ENCODE results near the gene C17orf113. TPM values are rescaled to one million over a fixed set of nuclear protein-coding genes. Genes with fewer than 3 reads are reported as not detected.

Gene C17orf113
- total RNA-seq, 1 experiment from 2014 or later: 2.3 TPM

- CTCF ChIA-PET: interaction anchor here (3.1 to 3.7 kb wide), 2 partner anchors 60 to 75 kb away, joined by 15 read pairs; partner anchors contain the start of gene CNP
- RAD21 ChIA-PET (ENCODE audit: low non-redundant PET in 1 of 2, low total read pairs in 2 of 2, uncharacterized antibody in 2 of 2, unreplicated experiment in 2 of 2): interaction anchor here in 1 of 2 experiments (0.7 kb wide), 1 partner anchor 87 kb away, joined by 3 read pairs; no protein-coding TSS in a partner anchor
- H3K27ac ChIP-seq (ENCODE audit: low read depth, low read length): no peak overlapping the region
- no peaks in the 10 kb centered on the region for H3K27me3 ChIP-seq (ENCODE audit: insufficient read depth, low read length)
- TF ChIP-seq POLR2AphosphoS5 (IDR thresholded peaks at IDR 0.05; ENCODE audit: low read depth, low read length) (0 out of 2 replicates have a peak, but pooled peaks have one; percentile 13), CEBPB (IDR thresholded peaks at IDR 0.05; ENCODE audit: low read depth) (no peak), CBX3 (IDR thresholded peaks at IDR 0.05; ENCODE audit: low read depth) (no peak), REST (IDR thresholded peaks at IDR 0.05; ENCODE audit: low read depth) (no peak)
- peaks cover 7 to 9% of the 10 kb centered on the region in 2 experiments; a peak in 2 of 4 replicates for H3K36me3 ChIP-seq (ENCODE audit: control insufficient read depth in 1 of 2, insufficient read depth in 2 of 2, low read length in 2 of 2)
- ATAC-seq (no peak), DNase-seq (ENCODE audit: low read depth, low spot score) (no peak)
- POLR2A ChIA-PET: interaction anchor here (1.2 kb wide), 1 partner anchor 8 kb away, joined by 3 read pairs; no protein-coding TSS in a partner anchor
- H4K20me1 ChIP-seq (ENCODE audit: insufficient read depth): no peaks in the 10 kb centered on the region
- H3K9me3 ChIP-seq (ENCODE audit: control insufficient read depth in 1 of 2, insufficient read depth in 1 of 2, low read depth in 1 of 2, low read length in 2 of 2): no peaks in the 10 kb centered on the region
- H3K79me2 ChIP-seq (ENCODE audit: insufficient read depth, low read length): peaks cover 8% of the 10 kb centered on the region; the same call in 1 of the 2 replicates
- no TSS peak for BruUV-seq (replicated peaks)
- no peak overlapping the region for H2AFZ ChIP-seq (ENCODE audit: low read depth, low read length, poor library complexity, severe bottlenecking)
- peaks cover 20 to 38% of the 10 kb centered on the region in 2 experiments for H3K4me1 ChIP-seq (ENCODE audit: control insufficient read depth in 1 of 2, insufficient read depth in 2 of 2, low read length in 2 of 2)
- intact Hi-C loops (cut with micrococcal nuclease): loop anchor here (1.0 to 10.0 kb wide), 3 partner anchors 75 to 499 kb away; no protein-coding TSS in a partner anchor
- no peak overlapping the region for H3K4me3 ChIP-seq (replicated peaks in 1 of 2; ENCODE audit: low read depth in 1 of 2, low read length in 2 of 2)
- no peaks in the 10 kb centered on the region for H3K9me2 ChIP-seq (ENCODE audit: insufficient read depth)
- H3K4me2 ChIP-seq (ENCODE audit: low read length): no peak overlapping the region
- H3K9ac ChIP-seq (ENCODE audit: low read length): no peak overlapping the region
Observed at GRCh38 chr17:42025936-42026335, 24.5 kb downstream of the C17orf113 start.

- ChIA-PET CTCF (interaction anchor here (0.6 to 3.7 kb wide), 4 partner anchors 59 to 88 kb away, joined by 3 to 15 read pairs (median 9); partner anchors contain the start of gene CNP), RAD21 (ENCODE audit: low non-redundant PET in 1 of 2, low total read pairs in 2 of 2, uncharacterized antibody in 2 of 2, unreplicated experiment in 2 of 2) (no interaction called here), POLR2A (interaction anchor here (1.2 kb wide), 1 partner anchor 8 kb away, joined by 3 read pairs; no protein-coding TSS in a partner anchor)
- TF ChIP-seq ZFX (IDR thresholded peaks at IDR 0.05) (no peak), ZNF274 (IDR thresholded peaks at IDR 0.05; ENCODE audit: low read depth, low read length) (no peak), SP1 (IDR thresholded peaks at IDR 0.05; ENCODE audit: low read depth) (no peak), ZBTB33 (IDR thresholded peaks at IDR 0.05; ENCODE audit: extremely low read depth, insufficient replicate concordance, low read length) (no peak), ATF3 (IDR thresholded peaks at IDR 0.05) (no peak), YY1 (IDR thresholded peaks at IDR 0.05; ENCODE audit: extremely low read depth, insufficient replicate concordance, low read depth, low read length) (no peak), TCF7L2 (IDR thresholded peaks at IDR 0.05; ENCODE audit: borderline replicate concordance, extremely low read depth, insufficient read depth, insufficient read length) (no peak), MAX (IDR thresholded peaks at IDR 0.05) (no peak), EZH2 (IDR thresholded peaks at IDR 0.05) (no peak), POLR2A (IDR thresholded peaks at IDR 0.05; ENCODE audit: borderline replicate concordance, extremely low read depth, insufficient read depth, insufficient read length) (no peak)
Observed at GRCh38 chr17:42025191-42025579, 25.2 kb downstream of the C17orf113 start.

More at GRCh38 chr17:42025191-42025579, 25.2 kb downstream of the C17orf113 start:
- Histone ChIP-seq H2AFZ (ENCODE audit: low read depth, low read length, poor library complexity, severe bottlenecking) (no peak overlapping the region), H3K9me2 (ENCODE audit: insufficient read depth) (no peaks in the 10 kb centered on the region), H3K9ac (ENCODE audit: low read length) (no peak overlapping the region), H3K4me2 (ENCODE audit: low read length) (peak overlapping the region; percentile 50), H3K4me1 (ENCODE audit: control insufficient read depth in 1 of 2, insufficient read depth in 2 of 2, low read length in 2 of 2) (peaks cover 21 to 40% of the 10 kb centered on the region in 2 experiments), H3K4me3 (replicated peaks in 1 of 2; ENCODE audit: low read depth in 1 of 2, low read length in 2 of 2) (no peak overlapping the region), H3K27ac (ENCODE audit: low read depth, low read length) (peak overlapping the region; percentile 66), H4K20me1 (ENCODE audit: insufficient read depth) (no peaks in the 10 kb centered on the region), H3K9me3 (ENCODE audit: control insufficient read depth in 1 of 2, insufficient read depth in 1 of 2, low read depth in 1 of 2, low read length in 2 of 2) (no peaks in the 10 kb centered on the region), H3K79me2 (ENCODE audit: insufficient read depth, low read length) (peaks cover 16% of the 10 kb centered on the region), H3K27me3 (ENCODE audit: insufficient read depth, low read length) (no peaks in the 10 kb centered on the region), H3K36me3 (ENCODE audit: control insufficient read depth in 1 of 2, insufficient read depth in 2 of 2, low read length in 2 of 2) (peaks cover 7 to 9% of the 10 kb centered on the region in 2 experiments; a peak in 2 of 4 replicates)
- no peak; the same call in 1 of the 2 replicates for ATAC-seq
- DNase-seq (ENCODE audit: low read depth, low spot score): no peak
- intact Hi-C loops (cut with micrococcal nuclease): loop anchor here (1.0 to 10.0 kb wide), 3 partner anchors 76 to 500 kb away; no protein-coding TSS in a partner anchor
- BruUV-seq (replicated peaks): no TSS peak

Data from HCT116 (cell line).